Lung (tissue), 12 donors: ENCODE measurements around the gene SLCO2A1. TPM values are rescaled to one million over a fixed set of nuclear protein-coding genes. Genes with fewer than 3 reads are reported as not detected.

Experiments used
- ATAC-seq: fragments of 200-7000 bp; cut with Tn5 transposase; one replicate; pipeline ENCODE4 v1.9.1; 2020; ENCODE audit warnings: moderate number of reproducible peaks; ENCODE audit not compliant: insufficient read depth, low FRiP score
- DNase-seq, 3 donors: peaks; one replicate each; pipeline ENCODE4 v3.0.0-alpha.2; 2013 to 2017
- H3K27ac ChIP-seq, 2 donors: one replicate each; pipeline ENCODE4 v1.5.1; 2013; ENCODE audit warnings: mild to moderate bottlenecking in 2 of 2, moderate library complexity in 2 of 2, control low read depth in 1 of 2, inconsistent platforms in 1 of 2, low read depth in 1 of 2, low read length in 1 of 2
- H3K27me3 ChIP-seq, 3 donors: one replicate each; pipeline ENCODE4 v1.5.1; 2013; ENCODE audit warnings: low read length in 2 of 3; ENCODE audit not compliant: control insufficient read depth in 3 of 3, insufficient read depth in 3 of 3
- H3K36me3 ChIP-seq, 4 donors: one replicate each; pipeline ENCODE4 v1.5.1; 2013; ENCODE audit warnings: low read length in 4 of 4, mild to moderate bottlenecking in 1 of 4, moderate library complexity in 1 of 4; ENCODE audit not compliant: control insufficient read depth in 4 of 4, insufficient read depth in 4 of 4
- H3K4me1 ChIP-seq, 5 donors: one replicate each; pipeline ENCODE4 v1.5.1; 2013; ENCODE audit warnings: low read length in 5 of 5, mild to moderate bottlenecking in 2 of 5, moderate library complexity in 1 of 5; ENCODE audit not compliant: control insufficient read depth in 5 of 5, insufficient read depth in 5 of 5
- H3K4me3 ChIP-seq: one replicate; pipeline ENCODE4 v1.5.1; 2013; ENCODE audit warnings: mild to moderate bottlenecking, control low read depth, moderate library complexity
- H3K9ac ChIP-seq, 2 donors: one replicate each; pipeline ENCODE4 v1.5.1; 2013; ENCODE audit warnings: low read length in 2 of 2, control low read depth in 1 of 2; ENCODE audit not compliant: insufficient read depth in 1 of 2
- H3K9me3 ChIP-seq, 4 donors: one replicate each; pipeline ENCODE4 v1.5.1; 2013; ENCODE audit warnings: low read length in 3 of 4, mild to moderate bottlenecking in 1 of 4, moderate library complexity in 1 of 4; ENCODE audit not compliant: control insufficient read depth in 4 of 4, insufficient read depth in 3 of 4
- WGBS, 2 donors: extraction: QIAGEN DNeasy Blood & Tissue Kit; methylation state at CpG; one replicate each; pipeline ENCODE4 v1.1.7; 2013; 5-methylcytosine and 5-hydroxymethylcytosine counted together
- polyA plus RNA-seq, 2 donors: library from polyadenylated mRNA; stranded (reverse); fragments of 200-250 nt; gene quantifications; one replicate each; pipeline ENCODE4 v1.2.1, GENCODE V29; 2013
- total RNA-seq, 2 donors: library from RNA; depleted of rRNA in 1 of 2; stranded (reverse); fragments of >200 nt in 1 of 2; gene quantifications; one replicate each; pipeline ENCODE4 v1.2.1, GENCODE V29; 2014 to 2021
- TF ChIP-seq, protein P1 (sequence below): IDR thresholded peaks from 2 replicates; pipeline ENCODE4 v1.5.1; 2012; ENCODE audit warnings: mild to moderate bottlenecking; ENCODE audit errors: control extremely low read depth, extremely low read depth
- donor health status: control.
- donor health status: control.
- donor health status: Bipolar disorder and iron deficiency.
- donor health status: healthy.
- donor health status: DM: yes; HTN: yes; CAD: no.

The SLCO2A1 gene
- total and polyA plus RNA-seq, 4 donors, result 27.2 to 131 (median 42.7) TPM

GRCh38 chr3:133988631-133989161 is 41.0 kb downstream of the SLCO2A1 start:
- ATAC-seq, result no peak
- Histone ChIP-seq H3K9me3 (peaks cover 0 to 2% (median 0%) of the 10 kb centered on the region in 4 donors), H3K27ac (peak overlapping the region in 1 of 2 donors; percentile 42), H3K27me3 (no peaks in the 10 kb centered on the region), H3K4me1 (peaks cover 0 to 26% (median 11%) of the 10 kb centered on the region in 5 donors), H3K4me3 (no peak overlapping the region), H3K36me3 (no peaks in the 10 kb centered on the region), H3K9ac (no peak overlapping the region)
- WGBS, 2 donors, result 57 to 62% methylated on average over 9 of the region's 9 CpGs
- TF ChIP-seq, protein P1, sequence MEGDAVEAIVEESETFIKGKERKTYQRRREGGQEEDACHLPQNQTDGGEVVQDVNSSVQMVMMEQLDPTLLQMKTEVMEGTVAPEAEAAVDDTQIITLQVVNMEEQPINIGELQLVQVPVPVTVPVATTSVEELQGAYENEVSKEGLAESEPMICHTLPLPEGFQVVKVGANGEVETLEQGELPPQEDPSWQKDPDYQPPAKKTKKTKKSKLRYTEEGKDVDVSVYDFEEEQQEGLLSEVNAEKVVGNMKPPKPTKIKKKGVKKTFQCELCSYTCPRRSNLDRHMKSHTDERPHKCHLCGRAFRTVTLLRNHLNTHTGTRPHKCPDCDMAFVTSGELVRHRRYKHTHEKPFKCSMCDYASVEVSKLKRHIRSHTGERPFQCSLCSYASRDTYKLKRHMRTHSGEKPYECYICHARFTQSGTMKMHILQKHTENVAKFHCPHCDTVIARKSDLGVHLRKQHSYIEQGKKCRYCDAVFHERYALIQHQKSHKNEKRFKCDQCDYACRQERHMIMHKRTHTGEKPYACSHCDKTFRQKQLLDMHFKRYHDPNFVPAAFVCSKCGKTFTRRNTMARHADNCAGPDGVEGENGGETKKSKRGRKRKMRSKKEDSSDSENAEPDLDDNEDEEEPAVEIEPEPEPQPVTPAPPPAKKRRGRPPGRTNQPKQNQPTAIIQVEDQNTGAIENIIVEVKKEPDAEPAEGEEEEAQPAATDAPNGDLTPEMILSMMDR, result no peak
- no peak for DNase-seq

DNA sequence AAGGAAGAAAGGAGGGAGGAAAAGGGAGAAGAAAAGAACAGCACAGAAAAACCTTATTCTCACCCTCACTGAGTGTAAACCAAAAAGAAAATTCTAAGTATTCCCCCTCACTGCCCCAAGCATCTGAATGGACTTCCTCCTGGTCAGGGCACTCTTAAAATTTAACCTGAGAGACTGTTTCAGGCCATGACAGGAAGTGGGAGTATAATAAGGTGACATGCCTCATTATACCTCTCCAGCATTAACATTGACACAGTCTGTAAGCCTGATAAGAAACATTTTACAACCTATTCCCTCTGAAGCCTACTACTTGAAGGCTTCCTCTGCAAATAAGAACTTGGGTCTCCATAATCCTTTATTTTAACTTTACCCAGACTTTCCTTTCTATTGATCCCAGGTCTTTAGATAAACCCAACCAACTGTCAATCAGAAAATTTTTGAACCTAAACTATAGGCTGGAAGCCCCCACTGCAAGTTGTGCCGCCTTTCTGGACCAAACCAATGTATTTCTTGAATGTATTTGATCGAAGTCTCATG is 41.7 kb downstream of the SLCO2A1 start:
- Histone ChIP-seq H3K9ac (no peak overlapping the region), H3K36me3 (no peaks in the 10 kb centered on the region), H3K9me3 (peaks cover 0 to 2% (median 0%) of the 10 kb centered on the region in 4 donors), H3K4me1 (peaks cover 0 to 26% (median 11%) of the 10 kb centered on the region in 5 donors), H3K4me3 (no peak overlapping the region), H3K27me3 (no peaks in the 10 kb centered on the region), H3K27ac (peak overlapping the region; percentile 2 to 42)
- ATAC-seq (no peak), DNase-seq (no peak)
- 90 to 93% methylated on average over 2 of the region's 2 CpGs for WGBS, 2 donors
- TF ChIP-seq, protein P1, result no peak

DNA sequence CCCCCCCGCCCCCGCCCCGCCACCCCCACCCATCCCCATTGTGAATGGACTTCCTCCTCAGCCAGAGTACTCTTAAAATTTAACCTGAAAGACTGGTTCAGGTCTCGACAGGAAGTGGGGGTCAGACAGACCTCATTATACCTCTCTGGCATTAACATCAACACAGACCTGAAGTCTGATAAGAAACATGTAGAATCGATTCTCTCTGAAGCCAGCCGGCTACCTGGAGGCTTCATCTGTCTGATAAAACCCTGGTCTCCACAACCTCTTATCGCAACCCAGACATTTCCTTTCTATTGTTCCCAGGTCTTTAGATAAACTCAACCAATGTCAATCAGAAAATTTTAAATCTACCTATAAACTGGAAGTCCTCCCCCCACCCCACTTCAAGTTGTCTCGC is 42.6 kb downstream of the SLCO2A1 start:
- no peak overlapping the region for H3K9ac ChIP-seq
- 33 to 38% methylated on average over 8 of the region's 8 CpGs for WGBS, 2 donors
- H3K4me3 ChIP-seq, result no peak overlapping the region
- H3K4me1 ChIP-seq, result peaks cover 0 to 26% (median 9%) of the 10 kb centered on the region in 5 donors
- no peaks in the 10 kb centered on the region for H3K36me3 ChIP-seq
- DNase-seq, result peak in 1 of 3 donors; percentile 38
- TF ChIP-seq, protein P1, result no peak
- H3K9me3 ChIP-seq, result peaks cover 0 to 2% (median 0%) of the 10 kb centered on the region in 4 donors
- ATAC-seq, result no peak
- no peak overlapping the region for H3K27ac ChIP-seq
- H3K27me3 ChIP-seq, result no peaks in the 10 kb centered on the region
